Retinal pigment epithelial cell (primary cell): ENCODE results near the gene FAM222A.

Experiments
- DNase-seq: peaks from one replicate; pipeline ENCODE4 v3.0.0-alpha.2; 2010; ENCODE audit warnings: low read depth
- H3K4me3 ChIP-seq: 2 replicates; pipeline ENCODE4 v1.5.1; 2011; ENCODE audit warnings: mild to moderate bottlenecking, low read length, control low read depth, moderate library complexity
- TF ChIP-seq, protein P1 (sequence below): conservative IDR thresholded peaks from 2 replicates; pipeline ENCODE4 v1.5.1; 2011; ENCODE audit warnings: low read depth, low read length, control low read depth, inconsistent platforms

FAM222A gene

DNA sequence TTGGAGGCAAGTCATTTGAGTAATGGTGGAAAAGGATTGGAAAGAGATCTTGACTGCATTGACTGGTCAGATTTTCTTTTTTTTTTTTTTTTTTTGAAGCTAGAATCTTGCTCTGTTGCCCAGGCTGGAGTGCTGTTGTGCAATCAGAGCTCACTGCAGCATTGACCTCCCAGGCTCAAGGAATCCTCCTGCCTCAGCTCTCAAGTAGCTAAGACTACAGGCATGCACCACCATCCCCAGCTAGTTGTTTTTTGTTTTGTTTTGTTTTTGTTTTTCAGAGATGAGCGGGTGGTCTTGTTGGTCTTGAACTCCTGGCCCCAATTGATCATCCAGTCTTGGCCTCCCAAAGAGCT is 30.9 kb upstream of the FAM222A start:
- no peak overlapping the region for H3K4me3 ChIP-seq
- TF ChIP-seq, protein P1, sequence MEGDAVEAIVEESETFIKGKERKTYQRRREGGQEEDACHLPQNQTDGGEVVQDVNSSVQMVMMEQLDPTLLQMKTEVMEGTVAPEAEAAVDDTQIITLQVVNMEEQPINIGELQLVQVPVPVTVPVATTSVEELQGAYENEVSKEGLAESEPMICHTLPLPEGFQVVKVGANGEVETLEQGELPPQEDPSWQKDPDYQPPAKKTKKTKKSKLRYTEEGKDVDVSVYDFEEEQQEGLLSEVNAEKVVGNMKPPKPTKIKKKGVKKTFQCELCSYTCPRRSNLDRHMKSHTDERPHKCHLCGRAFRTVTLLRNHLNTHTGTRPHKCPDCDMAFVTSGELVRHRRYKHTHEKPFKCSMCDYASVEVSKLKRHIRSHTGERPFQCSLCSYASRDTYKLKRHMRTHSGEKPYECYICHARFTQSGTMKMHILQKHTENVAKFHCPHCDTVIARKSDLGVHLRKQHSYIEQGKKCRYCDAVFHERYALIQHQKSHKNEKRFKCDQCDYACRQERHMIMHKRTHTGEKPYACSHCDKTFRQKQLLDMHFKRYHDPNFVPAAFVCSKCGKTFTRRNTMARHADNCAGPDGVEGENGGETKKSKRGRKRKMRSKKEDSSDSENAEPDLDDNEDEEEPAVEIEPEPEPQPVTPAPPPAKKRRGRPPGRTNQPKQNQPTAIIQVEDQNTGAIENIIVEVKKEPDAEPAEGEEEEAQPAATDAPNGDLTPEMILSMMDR = no peak
- no peak for DNase-seq

GRCh38 chr12:109683316-109683715 is 30.3 kb upstream of the FAM222A start:
- H3K4me3 ChIP-seq = no peak overlapping the region
- no peak for DNase-seq
- TF ChIP-seq, protein P1 = no peak

- DNase-seq = no peak
- TF ChIP-seq, protein P1 = no peak
- H3K4me3 ChIP-seq = no peak overlapping the region
Measured at GRCh38 chr12:109685574-109686447, 27.8 kb upstream of the FAM222A start.

DNA sequence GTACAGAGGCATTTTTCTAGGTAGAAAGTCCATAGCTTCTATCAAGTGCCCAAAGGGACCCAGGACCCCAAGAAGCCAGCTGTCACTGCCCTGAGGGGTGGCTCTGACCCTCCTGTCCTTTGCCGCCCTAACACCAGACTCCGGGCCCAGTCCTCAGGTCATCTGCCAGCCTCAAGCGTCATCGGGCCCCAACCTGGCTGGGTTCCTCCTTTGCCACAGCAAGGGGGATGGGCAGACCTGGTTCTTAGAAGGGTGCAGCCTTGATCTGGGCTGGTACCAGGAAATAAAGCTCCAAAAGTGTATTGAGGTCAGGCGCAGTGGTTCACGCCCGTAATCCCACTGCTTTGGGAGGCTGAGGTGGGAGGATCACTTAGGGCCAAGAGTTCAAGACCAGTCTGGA is 27.1 kb upstream of the FAM222A start:
- TF ChIP-seq, protein P1 = no peak
- no peak overlapping the region for H3K4me3 ChIP-seq
- no peak for DNase-seq

GRCh38 chr12:109687250-109687649 is 26.4 kb upstream of the FAM222A start:
- TF ChIP-seq, protein P1 = no peak
- H3K4me3 ChIP-seq = no peak overlapping the region
- no peak for DNase-seq

DNA sequence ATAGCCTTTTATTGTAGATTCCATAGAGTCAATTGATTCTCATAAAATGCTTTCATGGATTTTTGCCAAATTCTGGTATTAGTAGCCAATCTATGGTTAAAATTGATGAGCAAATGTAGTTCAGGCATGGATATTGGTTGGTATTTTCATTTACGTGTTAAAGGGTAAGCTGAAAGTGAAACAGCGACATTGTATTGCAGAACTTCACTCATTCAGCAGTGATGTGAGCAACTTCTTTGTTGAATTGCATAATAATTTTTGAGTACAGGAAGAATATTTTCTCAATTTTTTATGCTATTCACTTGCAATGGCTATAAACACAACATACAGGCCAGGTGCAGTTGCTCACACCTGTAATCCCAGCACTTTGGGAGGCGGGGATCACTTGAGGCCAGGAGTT is 24.2 kb upstream of the FAM222A start:
- TF ChIP-seq, protein P1 = no peak
- H3K4me3 ChIP-seq = no peak overlapping the region
- DNase-seq = no peak

DNA sequence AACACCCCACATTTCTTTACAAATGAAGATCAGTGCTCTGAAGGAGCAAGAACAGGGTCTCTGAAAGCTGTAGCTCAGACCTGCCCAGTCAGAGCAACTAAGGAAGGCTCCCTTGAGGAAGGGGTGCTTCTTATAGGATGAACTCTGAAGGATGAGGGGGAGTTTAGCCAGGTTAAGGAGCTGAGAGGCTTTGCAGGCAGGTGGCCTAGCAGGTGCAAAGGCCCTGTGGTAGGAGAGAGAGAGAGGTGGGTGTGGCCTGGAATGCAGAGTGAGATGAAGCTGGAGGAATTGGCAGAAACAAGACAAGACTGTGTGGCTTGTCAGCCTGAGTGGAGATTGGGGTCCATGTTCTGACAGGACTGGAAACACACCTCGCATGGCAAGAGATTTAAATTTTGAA is 20.5 kb upstream of the FAM222A start:
- no peak overlapping the region for H3K4me3 ChIP-seq
- TF ChIP-seq, protein P1 = no peak
- no peak for DNase-seq
